B cell (primary cell): Measurements from ENCODE around the gene TMEM143. TPM values are rescaled to one million over a fixed set of nuclear protein-coding genes. Genes with fewer than 3 reads are reported as not detected.

Source experiments
- ATAC-seq: fragments of 200-7000 bp; cut with Tn5 transposase; one replicate; pipeline ENCODE4 v1.10.0; 2021; ENCODE audit warnings: low read depth, mild to moderate bottlenecking, moderate number of reproducible peaks, moderate library complexity
- CTCF ChIA-PET: fragments of 350-600 bp; sonication (Branson Sonifier 250); formaldehyde crosslinking; loops from one replicate; lab custom pipeline; 2021; ENCODE audit warnings: antibody characterized with exemption, inconsistent platforms; lab: Charles Lee
- POLR2A ChIA-PET: fragments of 350-600 bp; sonication (Branson Sonifier 250); formaldehyde crosslinking; loops from one replicate; lab custom pipeline; 2021; ENCODE audit warnings: antibody characterized with exemption; lab: Charles Lee
- DNase-seq: peaks from one replicate; pipeline ENCODE4 v3.0.0; 2013
- H2AFZ ChIP-seq: 2 replicates; pipeline ENCODE4 v1.6.1; 2012; ENCODE audit warnings: mild to moderate bottlenecking, low read depth, low read length; ENCODE audit not compliant: insufficient read depth, poor library complexity, severe bottlenecking
- H3K27ac ChIP-seq, 2 donors: 1 replicate in 1 of 2; 2 replicates in 1 of 2; pipeline ENCODE4 v1.5.1; 2012 to 2013; ENCODE audit warnings: low read length in 2 of 2, mild to moderate bottlenecking in 2 of 2, moderate library complexity in 1 of 2
- H3K27me3 ChIP-seq, 4 experiments: fragments of 200-600 bp in 1 of 4; sonication (generic) in 1 of 4; replicated peaks in 1 of 4; 1 replicate in 2 of 4; 2 replicates in 2 of 4; pipeline versions ENCODE4 v1.6.1 to v1.7.0; 2013 to 2016; ENCODE audit warnings: low read length in 3 of 4, mild to moderate bottlenecking in 2 of 4, mixed read lengths in 1 of 4, moderate library complexity in 1 of 4; ENCODE audit not compliant: insufficient read depth in 4 of 4, control insufficient read depth in 3 of 4; ENCODE audit errors: control extremely low read depth in 1 of 4
- H3K36me3 ChIP-seq, 2 experiments: replicated peaks in 1 of 2; 1 replicate in 1 of 2; 2 replicates in 1 of 2; pipeline versions ENCODE4 v1.6.1 to v1.7.1; 2013; ENCODE audit warnings: low read length in 1 of 2; ENCODE audit not compliant: insufficient read depth in 2 of 2, control insufficient read depth in 1 of 2; ENCODE audit errors: control extremely low read depth in 1 of 2, extremely low read depth in 1 of 2
- H3K4me1 ChIP-seq, 2 donors: fragments of 200-600 bp in 1 of 2; sonication (generic) in 1 of 2; 1 replicate in 1 of 2; 2 replicates in 1 of 2; pipeline versions ENCODE4 v1.5.1 to v1.6.1; 2013 to 2017; ENCODE audit warnings: low read length in 2 of 2; ENCODE audit not compliant: control insufficient read depth in 2 of 2, insufficient read depth in 2 of 2
- H3K4me2 ChIP-seq: replicated peaks from 2 replicates; pipeline ENCODE3; 2012; ENCODE audit warnings: mild to moderate bottlenecking, low read depth, low read length; ENCODE audit not compliant: poor library complexity, severe bottlenecking
- H3K4me3 ChIP-seq, 5 experiments: fragments of 200-600 bp in 1 of 5; sonication (generic) in 1 of 5; 1 replicate in 3 of 5; 2 replicates in 2 of 5; pipeline versions ENCODE4 v1.5.1 to v1.7.0; 2011 to 2016; ENCODE audit warnings: low read length in 4 of 5, mild to moderate bottlenecking in 4 of 5, low read depth in 2 of 5, control low read depth in 1 of 5, moderate library complexity in 1 of 5; ENCODE audit not compliant: insufficient read depth in 1 of 5; ENCODE audit errors: control extremely low read depth in 1 of 5, extremely low read depth in 1 of 5
- H3K79me2 ChIP-seq: fragments of 200-600 bp; sonication (generic); one replicate; pipeline ENCODE4 v1.6.0; 2016; ENCODE audit warnings: low read length; ENCODE audit not compliant: control insufficient read depth, insufficient read depth
- H3K9ac ChIP-seq: fragments of 200-600 bp; sonication (generic); 2 replicates; pipeline ENCODE4 v1.6.1; 2017; ENCODE audit warnings: mild to moderate bottlenecking, low read length, moderate library complexity
- H3K9me3 ChIP-seq, 3 donors: one replicate each; pipeline versions ENCODE4 v1.6.1 to v1.7.1; 2013; ENCODE audit warnings: low read length in 2 of 3; ENCODE audit not compliant: control insufficient read depth in 2 of 3, insufficient read depth in 1 of 3; ENCODE audit errors: control extremely low read depth in 1 of 3
- H4K20me1 ChIP-seq: 2 replicates; pipeline ENCODE4 v1.6.0; 2012; ENCODE audit warnings: mild to moderate bottlenecking, low read length; ENCODE audit not compliant: insufficient read depth, control insufficient read depth, poor library complexity, severe bottlenecking
- H3K27ac Mint-ChIP-seq: one replicate; pipeline ENCODE4 v1.8.0; 2021; ENCODE audit warnings: mixed read lengths
- H3K27me3 Mint-ChIP-seq: one replicate; pipeline ENCODE4 v1.8.0; 2021; ENCODE audit warnings: mixed read lengths
- H3K4me1 Mint-ChIP-seq: one replicate; pipeline ENCODE4 v1.8.0; 2021; ENCODE audit warnings: mixed read lengths
- H3K4me3 Mint-ChIP-seq: one replicate; pipeline ENCODE4 v1.8.0; 2021; ENCODE audit warnings: mixed read lengths
- H3K9me3 Mint-ChIP-seq: one replicate; pipeline ENCODE4 v1.8.0; 2022; ENCODE audit warnings: mixed read lengths; ENCODE audit not compliant: insufficient read depth
- CTCF ChIP-seq: fragments of 200-600 bp; IDR thresholded peaks from one replicate; pipeline ENCODE4 v1.8.0; 2022; ENCODE audit warnings: antibody characterized with exemption, mild to moderate bottlenecking
- EZH2 ChIP-seq: IDR thresholded peaks from 2 replicates; pipeline ENCODE4 v1.6.1; 2012; ENCODE audit warnings: borderline replicate concordance, low read depth, mild to moderate bottlenecking, moderate library complexity, low read length; ENCODE audit not compliant: insufficient read depth, poor library complexity, severe bottlenecking
- WGBS: methylation state at CpG from one replicate; pipeline ENCODE4 v1.1.5; 2013; ENCODE audit warnings: missing lambda C conversion rate; ENCODE audit not compliant: insufficient coverage; 5-methylcytosine and 5-hydroxymethylcytosine counted together
- intact Hi-C: fragments of 100-400 bp; cut with micrococcal nuclease; formaldehyde crosslinking; loops from one replicate; pipeline ENCODE4 v1.10.0; 2022
- polyA plus RNA-seq: library from polyadenylated mRNA; depleted of rRNA; stranded (reverse); fragments of >200 nt; gene quantifications from 2 replicates; pipeline ENCODE4 v1.2.3, GENCODE V29; 2012
- total RNA-seq, 2 donors: library from RNA; stranded (reverse); fragments of 120-200 nt in 1 of 2; gene quantifications; 1 replicate in 1 of 2; 2 replicates in 1 of 2; pipeline versions ENCODE4 v1.2.3 to v1.2.4, GENCODE V29; 2013 to 2022

The TMEM143 gene
- total and polyA plus RNA-seq, 2 donors (not counting 1 experiment from before 2014, with no cell fraction given), result 30.0 to 34.3 TPM

GRCh38 chr19:48348737-48349136 lies 15.0 kb downstream of the TMEM143 start:
- intact Hi-C loops, result no loop called here
- CTCF ChIA-PET, result interaction anchor here (1.0 to 2.8 kb wide), 3 partner anchors 15 to 235 kb away, joined by 3 to 12 read pairs (median 7); no protein-coding TSS in a partner anchor
- H3K4me1 Mint-ChIP-seq, result peaks cover 3% of the 10 kb centered on the region

GRCh38 chr19:48348045-48348444 lies 15.7 kb downstream of the TMEM143 start:
- Histone ChIP-seq H3K27me3 (no peaks in the 10 kb centered on the region), H2AFZ (no peak overlapping the region), H3K79me2 (peaks cover 4% of the 10 kb centered on the region), H3K9ac (no peak overlapping the region), H4K20me1 (no peaks in the 10 kb centered on the region), H3K4me1 (peaks cover 0 to 5% of the 10 kb centered on the region in 2 donors), H3K4me3 (no peak overlapping the region), H3K4me2 (no peak overlapping the region), H3K27ac (no peak overlapping the region), H3K9me3 (no peaks in the 10 kb centered on the region), H3K36me3 (peaks cover 0 to 3% of the 10 kb centered on the region in 2 experiments)
- POLR2A ChIA-PET, result interaction anchor here (0.6 kb wide), 1 partner anchor 163 kb away, joined by 9 read pairs; no protein-coding TSS in a partner anchor
- Mint-ChIP-seq H3K4me1 (peaks cover 3% of the 10 kb centered on the region), H3K4me3 (no peak overlapping the region), H3K27ac (no peak overlapping the region), H3K9me3 (no peaks in the 10 kb centered on the region), H3K27me3 (no peaks in the 10 kb centered on the region)
- DNase-seq, result no peak
- TF ChIP-seq CTCF, result no peak
- no peak for TF ChIP-seq EZH2
- WGBS, result 98% methylated on average over 5 of the region's 5 CpGs
- no peak for ATAC-seq
- CTCF ChIA-PET, result interaction anchor here (0.7 to 1.7 kb wide), 4 partner anchors 14 to 261 kb away, joined by 3 to 7 read pairs (median 3); no protein-coding TSS in a partner anchor
- intact Hi-C loops, result no loop called here

More at GRCh38 chr19:48348737-48349136, 15.0 kb downstream of the TMEM143 start:
- Histone ChIP-seq H3K79me2 (peaks cover 4% of the 10 kb centered on the region), H3K9me3 (no peaks in the 10 kb centered on the region), H3K36me3 (peaks cover 0 to 3% of the 10 kb centered on the region in 2 experiments), H4K20me1 (no peaks in the 10 kb centered on the region), H3K4me2 (no peak overlapping the region), H3K27me3 (no peaks in the 10 kb centered on the region), H3K4me3 (no peak overlapping the region), H2AFZ (no peak overlapping the region), H3K4me1 (peaks cover 0 to 5% of the 10 kb centered on the region in 2 donors), H3K27ac (no peak overlapping the region), H3K9ac (no peak overlapping the region)
- Mint-ChIP-seq H3K27ac (no peak overlapping the region), H3K9me3 (no peaks in the 10 kb centered on the region), H3K27me3 (no peaks in the 10 kb centered on the region), H3K4me3 (no peak overlapping the region)
- TF ChIP-seq EZH2 (no peak), CTCF (no peak)
- POLR2A ChIA-PET, result no interaction called here
- no peak for DNase-seq
- no peak for ATAC-seq
- WGBS, result 90% methylated on average over 3 of the region's 7 CpGs
